Testis (tissue), 2 donors: ENCODE results near the gene FHOD3.

Experiments used
- CTCF ChIP-seq, 3 experiments: fragments of 450-650 bp in 2 of 3; fragments of 200-600 bp in 1 of 3; sonication (generic) in 1 of 3; IDR thresholded peaks; one replicate each; pipeline ENCODE4 v1.5.1; 2016 to 2019; ENCODE audit warnings: antibody characterized with exemption in 3 of 3, mild to moderate bottlenecking in 2 of 3, moderate library complexity in 1 of 3
- POLR2A ChIP-seq: fragments of 450-650 bp; IDR thresholded peaks from one replicate; pipeline ENCODE4 v1.6.1; 2017; ENCODE audit warnings: antibody characterized with exemption, mild to moderate bottlenecking, moderate library complexity

- no peak for TF ChIP-seq CTCF (IDR thresholded peaks at IDR 0.05)
- no peak for TF ChIP-seq POLR2A
Observed at GRCh38 chr18:36484591-36484990, 187.1 kb downstream of the FHOD3 start.
